Smooth muscle cell (in vitro differentiated cells): ENCODE results near the gene RIT2. TPM values are rescaled to one million over a fixed set of nuclear protein-coding genes. Genes with fewer than 3 reads are reported as not detected.
A peak's percentile ranks its signal among the peaks of the same experiment; 100 is the strongest.

Experiments
- DNase-seq: peaks from one replicate; lab custom pipeline; 2025; ENCODE audit not compliant: unreplicated experiment; lab: John Stamatoyannopoulos, UW
- H2AFZ ChIP-seq: fragments of 200-600 bp; sonication (generic); 2 replicates; pipeline ENCODE4 v1.6.0; 2016; ENCODE audit warnings: antibody characterized with exemption, low read depth, mild to moderate bottlenecking
- H3F3A ChIP-seq: fragments of 200-600 bp; sonication (generic); 2 replicates; pipeline ENCODE4 v1.6.0; 2017; ENCODE audit warnings: antibody characterized with exemption, low read depth
- H3K27ac ChIP-seq: fragments of 200-600 bp; sonication (generic); 2 replicates; pipeline ENCODE4 v1.5.1; 2016; ENCODE audit warnings: low read depth, mild to moderate bottlenecking
- H3K27me3 ChIP-seq: fragments of 200-600 bp; sonication (generic); 2 replicates; pipeline ENCODE4 v1.6.1; 2016; ENCODE audit warnings: low read depth, mild to moderate bottlenecking
- H3K36me3 ChIP-seq: fragments of 200-600 bp; sonication (generic); 2 replicates; pipeline ENCODE4 v1.5.1; 2016; ENCODE audit warnings: low read depth
- H3K4me1 ChIP-seq: fragments of 200-600 bp; sonication (generic); 2 replicates; pipeline ENCODE4 v1.5.1; 2016; ENCODE audit warnings: low read depth
- H3K4me2 ChIP-seq: fragments of 200-600 bp; sonication (generic); 2 replicates; pipeline ENCODE4 v1.6.0; 2016; ENCODE audit warnings: mild to moderate bottlenecking
- H3K4me3 ChIP-seq: fragments of 200-600 bp; sonication (generic); 2 replicates; pipeline ENCODE4 v1.5.1; 2016; ENCODE audit warnings: mild to moderate bottlenecking
- H3K79me2 ChIP-seq: fragments of 200-600 bp; sonication (generic); 2 replicates; pipeline ENCODE4 v1.6.0; 2016; ENCODE audit warnings: low read depth, mild to moderate bottlenecking
- H3K9ac ChIP-seq: fragments of 200-600 bp; sonication (generic); 2 replicates; pipeline ENCODE4 v1.6.0; 2016; ENCODE audit warnings: low read depth
- H3K9me3 ChIP-seq: fragments of 200-600 bp; sonication (generic); replicated peaks from 2 replicates; pipeline ENCODE4 v1.5.1; 2016; ENCODE audit warnings: low read depth
- H4K20me1 ChIP-seq: fragments of 200-600 bp; sonication (generic); 2 replicates; pipeline ENCODE4 v1.6.0; 2016; ENCODE audit warnings: low read depth
- WGBS: methylation state at CpG from one replicate; pipeline ENCODE4 v1.1.7; 2016; ENCODE audit warnings: low lambda C conversion rate; 5-methylcytosine and 5-hydroxymethylcytosine counted together
- polyA plus RNA-seq: library from polyadenylated mRNA; unstranded; fragments of >200 nt; fragmentation: Nextera tagmentation; extraction: Ambion mirVana; gene quantifications from 2 replicates; pipeline ENCODE4 v1.2.1, GENCODE V29; 2016
- total RNA-seq: library from RNA; depleted of rRNA; stranded (reverse); fragments of >200 nt; gene quantifications from 2 replicates; pipeline ENCODE4 v1.2.3, GENCODE V29; 2014
- TF ChIP-seq, protein P1 (sequence below): fragments of 200-600 bp; sonication (generic); IDR thresholded peaks from 2 replicates; pipeline ENCODE4 v1.5.1; 2017; ENCODE audit warnings: borderline replicate concordance, mild to moderate bottlenecking, antibody characterized with exemption; ENCODE audit not compliant: insufficient read depth, poor library complexity, severe bottlenecking

The RIT2 gene
- total and polyA plus RNA-seq, 2 experiments from 2014 or later = not detected

DNA sequence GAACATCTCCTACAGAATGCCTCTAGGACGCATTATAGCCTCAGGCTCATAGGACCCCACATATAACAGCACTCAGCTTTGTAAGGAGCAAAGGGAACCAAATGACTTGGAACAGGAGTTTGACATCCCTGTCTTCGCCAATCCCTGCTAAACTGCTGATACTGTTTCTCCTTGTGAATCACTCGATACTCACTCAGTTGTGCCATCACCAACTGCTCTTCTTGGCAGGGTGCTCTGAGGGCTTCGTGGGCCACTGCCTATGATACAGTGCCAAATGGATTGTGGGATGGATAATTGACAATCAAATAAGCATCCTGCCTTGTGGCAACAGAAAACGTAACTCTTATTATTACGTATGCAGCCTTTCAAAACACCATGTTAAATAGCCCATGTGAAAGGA is 396.3 kb downstream of the RIT2 start:
- H3K4me1 ChIP-seq = no peaks in the 10 kb centered on the region
- no peak overlapping the region for H2AFZ ChIP-seq
- H3K9me3 ChIP-seq = no peaks in the 10 kb centered on the region
- H3K4me3 ChIP-seq = no peak overlapping the region
- H3K4me2 ChIP-seq = no peak overlapping the region
- H3K9ac ChIP-seq = no peak overlapping the region
- H3K27me3 ChIP-seq = no peaks in the 10 kb centered on the region
- no peaks in the 10 kb centered on the region for H3K36me3 ChIP-seq
- H3F3A ChIP-seq = no peaks in the 10 kb centered on the region
- TF ChIP-seq, protein P1, sequence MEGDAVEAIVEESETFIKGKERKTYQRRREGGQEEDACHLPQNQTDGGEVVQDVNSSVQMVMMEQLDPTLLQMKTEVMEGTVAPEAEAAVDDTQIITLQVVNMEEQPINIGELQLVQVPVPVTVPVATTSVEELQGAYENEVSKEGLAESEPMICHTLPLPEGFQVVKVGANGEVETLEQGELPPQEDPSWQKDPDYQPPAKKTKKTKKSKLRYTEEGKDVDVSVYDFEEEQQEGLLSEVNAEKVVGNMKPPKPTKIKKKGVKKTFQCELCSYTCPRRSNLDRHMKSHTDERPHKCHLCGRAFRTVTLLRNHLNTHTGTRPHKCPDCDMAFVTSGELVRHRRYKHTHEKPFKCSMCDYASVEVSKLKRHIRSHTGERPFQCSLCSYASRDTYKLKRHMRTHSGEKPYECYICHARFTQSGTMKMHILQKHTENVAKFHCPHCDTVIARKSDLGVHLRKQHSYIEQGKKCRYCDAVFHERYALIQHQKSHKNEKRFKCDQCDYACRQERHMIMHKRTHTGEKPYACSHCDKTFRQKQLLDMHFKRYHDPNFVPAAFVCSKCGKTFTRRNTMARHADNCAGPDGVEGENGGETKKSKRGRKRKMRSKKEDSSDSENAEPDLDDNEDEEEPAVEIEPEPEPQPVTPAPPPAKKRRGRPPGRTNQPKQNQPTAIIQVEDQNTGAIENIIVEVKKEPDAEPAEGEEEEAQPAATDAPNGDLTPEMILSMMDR = no peak
- no peak for DNase-seq
- H3K27ac ChIP-seq = no peak overlapping the region
- H4K20me1 ChIP-seq = no peaks in the 10 kb centered on the region
- H3K79me2 ChIP-seq = no peaks in the 10 kb centered on the region
- 91% methylated on average over 6 of the region's 6 CpGs for WGBS

DNA sequence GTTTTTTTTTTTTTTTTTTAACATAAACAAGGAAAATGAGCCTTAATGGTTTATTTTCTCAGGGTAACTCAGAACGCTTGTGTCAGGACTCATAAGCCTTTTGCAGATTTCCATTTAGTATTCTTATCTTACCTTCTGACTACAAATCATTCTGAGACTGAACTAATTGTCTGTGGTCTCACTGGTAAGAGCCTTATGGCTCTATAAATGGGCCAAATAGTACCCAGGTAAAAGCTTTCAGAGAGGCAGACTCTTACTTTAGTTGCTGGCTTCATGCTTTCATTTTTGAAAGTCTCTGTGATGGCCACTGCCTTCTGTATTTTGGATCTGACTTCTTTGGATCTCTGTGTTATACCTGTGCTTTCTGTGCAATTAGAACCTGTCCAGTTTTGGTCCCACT is 403.4 kb downstream of the RIT2 start:
- no peaks in the 10 kb centered on the region for H3K4me1 ChIP-seq
- whole genome bisulfite sequencing = 45% methylated on average over 1 of the region's 1 CpG
- H2AFZ ChIP-seq = peak overlapping the region; percentile 90
- H3F3A ChIP-seq = no peaks in the 10 kb centered on the region
- no peaks in the 10 kb centered on the region for H4K20me1 ChIP-seq
- H3K4me3 ChIP-seq = no peak overlapping the region
- H3K36me3 ChIP-seq = no peaks in the 10 kb centered on the region
- H3K27ac ChIP-seq = no peak overlapping the region
- no peak for DNase-seq
- no peak overlapping the region for H3K9ac ChIP-seq
- no peaks in the 10 kb centered on the region for H3K9me3 ChIP-seq
- H3K4me2 ChIP-seq = peak overlapping the region; percentile 6
- TF ChIP-seq, protein P1 = no peak
- no peaks in the 10 kb centered on the region for H3K79me2 ChIP-seq
- H3K27me3 ChIP-seq = no peaks in the 10 kb centered on the region

DNA sequence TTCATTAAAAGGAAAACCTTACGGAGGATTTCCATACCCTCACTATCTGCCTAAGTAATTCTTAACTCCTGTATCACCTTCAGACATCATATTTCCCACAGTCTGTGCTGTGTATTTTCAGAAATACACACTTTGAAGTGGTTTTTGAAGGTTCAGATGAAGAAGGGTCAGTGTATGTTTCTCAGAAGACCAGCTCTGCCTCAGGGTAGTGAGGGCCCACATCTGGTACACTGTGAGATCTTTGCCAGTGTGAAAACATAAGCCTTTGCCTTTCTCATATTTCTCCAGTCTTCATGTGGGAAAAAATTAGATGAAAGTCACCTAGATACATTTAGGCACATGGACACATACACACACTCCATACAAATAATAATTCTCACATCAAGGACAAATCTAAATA is 408.4 kb downstream of the RIT2 start:
- Histone ChIP-seq H3K4me3 (no peak overlapping the region), H3K4me1 (no peaks in the 10 kb centered on the region), H3K9me3 (no peaks in the 10 kb centered on the region), H3K4me2 (no peak overlapping the region), H3K27ac (peak overlapping the region; percentile 74), H3K79me2 (no peaks in the 10 kb centered on the region), H2AFZ (peak overlapping the region; percentile 40), H3K27me3 (no peaks in the 10 kb centered on the region), H4K20me1 (no peaks in the 10 kb centered on the region), H3K9ac (no peak overlapping the region), H3F3A (no peaks in the 10 kb centered on the region), H3K36me3 (no peaks in the 10 kb centered on the region)
- TF ChIP-seq, protein P1 = no peak
- no peak for DNase-seq
- WGBS = 56% methylated on average over 1 of the region's 1 CpG

DNA sequence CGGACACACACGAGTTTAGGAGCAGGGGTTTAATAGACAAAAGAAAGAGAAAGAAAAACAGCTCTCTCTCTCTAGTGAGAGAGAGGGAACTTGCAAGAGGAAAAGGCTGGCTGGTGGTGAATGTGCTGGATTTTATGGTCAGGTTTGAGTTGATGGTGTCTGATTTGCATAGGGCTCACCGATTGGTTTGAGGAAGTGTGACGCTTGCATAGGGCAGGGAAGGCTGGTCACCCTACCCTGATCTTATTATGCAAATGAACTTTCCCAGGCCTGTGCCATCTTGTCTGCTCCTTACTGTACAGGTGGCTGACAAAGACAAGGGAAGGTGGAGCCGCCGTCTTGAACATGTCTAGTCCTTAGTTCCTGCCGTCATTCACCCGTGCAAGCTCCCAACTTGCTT is 408.9 kb downstream of the RIT2 start:
- Histone ChIP-seq H3K27me3 (no peaks in the 10 kb centered on the region), H2AFZ (peak overlapping the region; percentile 86), H3K9ac (no peak overlapping the region), H3K4me2 (peak overlapping the region; percentile 13), H4K20me1 (no peaks in the 10 kb centered on the region), H3K36me3 (no peaks in the 10 kb centered on the region), H3K4me3 (peak overlapping the region; percentile 19), H3K9me3 (no peaks in the 10 kb centered on the region), H3K4me1 (no peaks in the 10 kb centered on the region), H3K79me2 (no peaks in the 10 kb centered on the region), H3K27ac (peak overlapping the region; percentile 74), H3F3A (no peaks in the 10 kb centered on the region)
- no peak for DNase-seq
- 72% methylated on average over 8 of the region's 8 CpGs for WGBS
- TF ChIP-seq, protein P1 = no peak
